HEK293T (cell line): ENCODE measurements around the gene APOL2.

ENCODE experiments used
- CTCF ChIA-PET: fragments of 350-600 bp; formaldehyde crosslinking; extraction: SDS; loops from one replicate; lab custom pipeline; 2021; ENCODE audit warnings: antibody characterized with exemption, inconsistent platforms; lab: Yijun Ruan, JAX
- POLR2A ChIA-PET: fragments of 350-600 bp; formaldehyde crosslinking; extraction: SDS; loops from one replicate; lab custom pipeline; 2020; ENCODE audit warnings: antibody characterized with exemption, inconsistent platforms; lab: Yijun Ruan, JAX
- DNase-seq: peaks from one replicate; pipeline ENCODE4 v3.0.0; 2012; ENCODE audit warnings: mixed read lengths; ENCODE audit errors: extremely low spot score
- ARNT ChIP-seq: fragments of 450-650 bp; IDR thresholded peaks from 2 replicates; pipeline ENCODE4 v1.6.1; 2017; ENCODE audit warnings: mild to moderate bottlenecking
- BHLHE40 ChIP-seq: fragments of 450-650 bp; IDR thresholded peaks from 2 replicates; pipeline ENCODE4 v1.6.1; 2016; ENCODE audit warnings: mild to moderate bottlenecking, moderate library complexity, borderline replicate concordance
- CTBP1 ChIP-seq: fragments of 450-650 bp; IDR thresholded peaks from 2 replicates; pipeline ENCODE4 v1.6.1; 2016; ENCODE audit warnings: borderline replicate concordance
- ELF4 ChIP-seq: fragments of 450-650 bp; IDR thresholded peaks from 2 replicates; pipeline ENCODE4 v1.6.1; 2017; ENCODE audit warnings: antibody characterized with exemption
- FOXA1 ChIP-seq: fragments of 450-650 bp; IDR thresholded peaks from 2 replicates; pipeline ENCODE4 v1.6.1; 2016; ENCODE audit warnings: mild to moderate bottlenecking
- FOXK2 ChIP-seq: fragments of 450-650 bp; IDR thresholded peaks from 2 replicates; pipeline ENCODE4 v1.6.1; 2016; ENCODE audit warnings: mild to moderate bottlenecking
- FOXM1 ChIP-seq: fragments of 450-650 bp; IDR thresholded peaks from 2 replicates; pipeline ENCODE4 v1.6.1; 2017; ENCODE audit warnings: mild to moderate bottlenecking, borderline replicate concordance
- HDGF ChIP-seq: fragments of 450-650 bp; IDR thresholded peaks from 2 replicates; pipeline ENCODE4 v1.6.1; 2017; ENCODE audit warnings: antibody characterized with exemption, borderline replicate concordance
- L3MBTL2 ChIP-seq: fragments of 450-650 bp; conservative IDR thresholded peaks from 2 replicates; pipeline ENCODE4 v1.6.1; 2016; ENCODE audit warnings: mild to moderate bottlenecking
- LEF1 ChIP-seq: fragments of 450-650 bp; IDR thresholded peaks from 2 replicates; pipeline ENCODE4 v1.6.1; 2017; ENCODE audit warnings: mild to moderate bottlenecking, borderline replicate concordance
- NFRKB ChIP-seq: fragments of 450-650 bp; IDR thresholded peaks from 2 replicates; pipeline ENCODE4 v1.6.1; 2016; ENCODE audit warnings: mild to moderate bottlenecking, moderate library complexity
- PKNOX1 ChIP-seq: fragments of 450-650 bp; IDR thresholded peaks from 2 replicates; pipeline ENCODE4 v1.6.1; 2016
- SP1 ChIP-seq: fragments of 450-650 bp; IDR thresholded peaks from 2 replicates; pipeline ENCODE4 v1.6.1; 2017
- SUZ12 ChIP-seq: fragments of 450-650 bp; IDR thresholded peaks from 2 replicates; pipeline ENCODE4 v1.6.1; 2016; ENCODE audit warnings: mild to moderate bottlenecking
- TARDBP ChIP-seq: fragments of 450-650 bp; IDR thresholded peaks from 2 replicates; pipeline ENCODE4 v1.6.1; 2016
- ZNF384 ChIP-seq: fragments of 450-650 bp; IDR thresholded peaks from 2 replicates; pipeline ENCODE4 v1.6.1; 2016

The APOL2 gene

GRCh38 chr22:36185828-36186624 lies 53.3 kb downstream of the APOL2 start:
- DNase-seq = no peak
- POLR2A ChIA-PET = no interaction called here
- no peak for TF ChIP-seq PKNOX1
- TF ChIP-seq ARNT = no peak
- TF ChIP-seq TARDBP = no peak
- TF ChIP-seq L3MBTL2 = no peak
- TF ChIP-seq SP1 = no peak
- CTCF ChIA-PET = no interaction called here

GRCh38 chr22:36184433-36185025 lies 54.8 kb downstream of the APOL2 start:
- TF ChIP-seq FOXK2 (no peak), TARDBP (no peak), SUZ12 (no peak)
- CTCF ChIA-PET = no interaction called here
- POLR2A ChIA-PET = no interaction called here
- DNase-seq = no peak

GRCh38 chr22:36183446-36183845 lies 55.9 kb downstream of the APOL2 start:
- TF ChIP-seq SUZ12 (no peak), FOXK2 (no peak), NFRKB (no peak), ARNT (no peak), HDGF (no peak), BHLHE40 (no peak), LEF1 (no peak), SP1 (no peak), L3MBTL2 (no peak), ELF4 (no peak), CTBP1 (no peak), FOXA1 (no peak), FOXM1 (no peak), PKNOX1 (no peak), TARDBP (no peak)
- POLR2A ChIA-PET = no interaction called here
- no peak for DNase-seq
- CTCF ChIA-PET = interaction anchor here (0.6 kb wide), 1 partner anchor 572 kb away, joined by 3 read pairs; no protein-coding TSS in a partner anchor

GRCh38 chr22:36182857-36183256 lies 56.5 kb downstream of the APOL2 start:
- ChIA-PET POLR2A (no interaction called here), CTCF (interaction anchor here (0.6 kb wide), 1 partner anchor 571 kb away, joined by 3 read pairs; no protein-coding TSS in a partner anchor)
- no peak for TF ChIP-seq LEF1
- TF ChIP-seq FOXM1 = no peak
- no peak for TF ChIP-seq NFRKB
- TF ChIP-seq SP1 = no peak
- no peak for TF ChIP-seq ZNF384
- DNase-seq = no peak

- TF ChIP-seq FOXM1 (no peak), PKNOX1 (no peak), NFRKB (no peak), FOXK2 (no peak), ELF4 (no peak), HDGF (no peak)
- POLR2A ChIA-PET = no interaction called here
- CTCF ChIA-PET = interaction anchor here (0.6 to 1.1 kb wide), 2 partner anchors 11 to 41 kb away, joined by 3 to 4 read pairs; no protein-coding TSS in a partner anchor
- no peak for DNase-seq
Measured at GRCh38 chr22:36182056-36182455, 57.3 kb downstream of the APOL2 start.

GRCh38 chr22:36180928-36181327 lies 58.4 kb downstream of the APOL2 start:
- ChIA-PET CTCF (interaction anchor here (0.7 to 1.9 kb wide), 5 partner anchors 12 to 97 kb away, joined by 3 to 8 read pairs (median 4); no protein-coding TSS in a partner anchor), POLR2A (no interaction called here)
- TF ChIP-seq ELF4 = no peak
- TF ChIP-seq L3MBTL2 = no peak
- no peak for TF ChIP-seq FOXK2
- TF ChIP-seq HDGF = no peak
- TF ChIP-seq NFRKB = no peak
- TF ChIP-seq SUZ12 = no peak
- TF ChIP-seq TARDBP = no peak
- no peak for TF ChIP-seq SP1
- TF ChIP-seq PKNOX1 = no peak
- no peak for TF ChIP-seq LEF1
- TF ChIP-seq FOXA1 = no peak
- no peak for TF ChIP-seq BHLHE40
- TF ChIP-seq CTBP1 = no peak
- TF ChIP-seq ZNF384 = no peak
- no peak for TF ChIP-seq ARNT
- no peak for TF ChIP-seq FOXM1

More at GRCh38 chr22:36180928-36181327, 58.4 kb downstream of the APOL2 start:
- DNase-seq = no peak
